GM23338 (cell line): ENCODE results near the gene SSMEM1. TPM values are rescaled to one million over a fixed set of nuclear protein-coding genes. Genes with fewer than 3 reads are reported as not detected.
A peak's percentile ranks its signal among the peaks of the same experiment; 100 is the strongest.

Experiments
- ATAC-seq: fragments of 200-7000 bp; cut with Tn5 transposase; 3 replicates; pipeline ENCODE4 v1.9.1; 2020
- DNase-seq: peaks from one replicate; pipeline ENCODE4 v3.0.0-alpha.2; 2015; ENCODE audit warnings: low spot score
- H2AFZ ChIP-seq: fragments of 200-600 bp; sonication (generic); 2 replicates; pipeline ENCODE4 v1.8.0; 2016; ENCODE audit warnings: antibody characterized with exemption, mild to moderate bottlenecking, moderate library complexity
- H3F3A ChIP-seq: fragments of 200-600 bp; sonication (generic); replicated peaks from 2 replicates; pipeline ENCODE4 v1.8.0; 2017; ENCODE audit warnings: antibody characterized with exemption, mixed run types, low read depth
- H3K27ac ChIP-seq: fragments of 200-600 bp; sonication (generic); 2 replicates; pipeline ENCODE4 v1.6.1; 2016; ENCODE audit warnings: low read depth
- H3K27me3 ChIP-seq: fragments of 200-600 bp; sonication (generic); 2 replicates; pipeline ENCODE4 v1.8.0; 2016; ENCODE audit warnings: mild to moderate bottlenecking, mixed run types, moderate library complexity; ENCODE audit not compliant: insufficient read depth
- H3K36me3 ChIP-seq: fragments of 200-600 bp; sonication (generic); 2 replicates; pipeline ENCODE4 v1.8.0; 2016; ENCODE audit warnings: mild to moderate bottlenecking; ENCODE audit not compliant: insufficient read depth
- H3K4me1 ChIP-seq: fragments of 200-600 bp; sonication (generic); 2 replicates; pipeline ENCODE4 v1.8.0; 2016; ENCODE audit warnings: mild to moderate bottlenecking, moderate library complexity; ENCODE audit not compliant: insufficient read depth
- H3K4me2 ChIP-seq: fragments of 200-600 bp; sonication (generic); 2 replicates; pipeline ENCODE4 v1.7.1; 2017; ENCODE audit warnings: mixed run types
- H3K4me3 ChIP-seq: fragments of 200-600 bp; sonication (generic); 2 replicates; pipeline ENCODE4 v1.6.1; 2016; ENCODE audit warnings: mixed run types
- H3K79me2 ChIP-seq: fragments of 200-600 bp; sonication (generic); replicated peaks from 2 replicates; pipeline ENCODE4 v1.8.0; 2017; ENCODE audit warnings: mild to moderate bottlenecking; ENCODE audit not compliant: insufficient read depth
- H3K9me2 ChIP-seq: fragments of 200-600 bp; sonication (generic); 2 replicates; pipeline ENCODE4 v1.8.0; 2017; ENCODE audit not compliant: insufficient read depth
- H4K20me1 ChIP-seq: fragments of 200-600 bp; sonication (generic); replicated peaks from 2 replicates; pipeline ENCODE4 v1.8.0; 2017; ENCODE audit warnings: mild to moderate bottlenecking; ENCODE audit not compliant: insufficient read depth
- H3K27ac Mint-ChIP-seq: 2 replicates; pipeline ENCODE4 v1.8.0; 2020; ENCODE audit warnings: inconsistent platforms, mild to moderate bottlenecking, moderate library complexity, mixed read lengths
- H3K27me3 Mint-ChIP-seq: 3 replicates; pipeline ENCODE4 v1.8.0; 2022; ENCODE audit warnings: low read depth, mild to moderate bottlenecking, moderate library complexity, mixed read lengths, inconsistent platforms; ENCODE audit not compliant: insufficient read depth, poor library complexity
- H3K36me3 Mint-ChIP-seq: 3 replicates; pipeline ENCODE4 v1.8.0; 2021; ENCODE audit warnings: low read depth, mild to moderate bottlenecking, inconsistent platforms, moderate library complexity, mixed read lengths
- H3K4me1 Mint-ChIP-seq: 3 replicates; pipeline ENCODE4 v1.8.0; 2020; ENCODE audit warnings: mild to moderate bottlenecking, inconsistent platforms, mixed read lengths
- H3K4me3 Mint-ChIP-seq: 3 replicates; pipeline ENCODE4 v1.8.0; 2021; ENCODE audit warnings: moderate library complexity, mild to moderate bottlenecking, inconsistent platforms, mixed read lengths
- H3K9me3 Mint-ChIP-seq: 3 replicates; pipeline ENCODE4 v1.8.0; 2020; ENCODE audit warnings: moderate library complexity, mild to moderate bottlenecking, inconsistent platforms, mixed read lengths
- CTCF ChIP-seq, 2 experiments: fragments of 200-600 bp in 1 of 2; sonication (generic) in 1 of 2; conservative IDR thresholded peaks; 2 replicates each; pipeline versions ENCODE4 v1.5.1 to v1.6.1; 2016 to 2017; ENCODE audit warnings: antibody characterized with exemption in 2 of 2, low read depth in 2 of 2, mild to moderate bottlenecking in 2 of 2, moderate library complexity in 1 of 2
- EZH2 ChIP-seq: fragments of 200-600 bp; sonication (generic); IDR thresholded peaks from one replicate; pipeline ENCODE4 v1.8.0; 2017; ENCODE audit warnings: antibody characterized with exemption, mild to moderate bottlenecking, low read depth; ENCODE audit not compliant: unreplicated experiment
- EZH2phosphoT487 ChIP-seq: fragments of 200-600 bp; sonication (generic); IDR thresholded peaks from one replicate; pipeline ENCODE4 v1.8.1; 2018; ENCODE audit warnings: antibody characterized with exemption; ENCODE audit not compliant: unreplicated experiment
- JUNB ChIP-seq: IDR thresholded peaks from one replicate; pipeline ENCODE4 v1.6.1; 2016; ENCODE audit warnings: antibody characterized with exemption; ENCODE audit not compliant: unreplicated experiment
- NANOG ChIP-seq: IDR thresholded peaks from 2 replicates; pipeline ENCODE4 v1.6.1; 2016; ENCODE audit warnings: antibody characterized with exemption, borderline replicate concordance
- POLR2AphosphoS5 ChIP-seq: IDR thresholded peaks from 2 replicates; pipeline ENCODE4 v1.6.1; 2016; ENCODE audit warnings: antibody characterized with exemption, low read depth
- REST ChIP-seq: IDR thresholded peaks from one replicate; pipeline ENCODE4 v1.6.1; 2018; ENCODE audit warnings: antibody characterized with exemption; ENCODE audit not compliant: unreplicated experiment
- STAT1 ChIP-seq: IDR thresholded peaks from one replicate; pipeline ENCODE4 v1.6.1; 2016; ENCODE audit warnings: antibody characterized with exemption; ENCODE audit not compliant: unreplicated experiment
- ZNF114 ChIP-seq: fragments of 250-450 bp; sonication (Bioruptor Pico); IDR thresholded peaks from 2 replicates; pipeline ENCODE4 v1.5.0; 2020; ENCODE audit warnings: mild to moderate bottlenecking, moderate library complexity
- ZNF331 ChIP-seq: fragments of 250-450 bp; sonication (Bioruptor Pico); IDR thresholded peaks from 2 replicates; pipeline ENCODE4 v1.5.0; 2020; ENCODE audit warnings: low read depth, mild to moderate bottlenecking, moderate library complexity
- ZNF462 ChIP-seq: fragments of 250-450 bp; sonication (Bioruptor Pico); IDR thresholded peaks from 2 replicates; pipeline ENCODE4 v1.5.0; 2020; ENCODE audit warnings: mild to moderate bottlenecking, moderate library complexity
- polyA plus RNA-seq: library from polyadenylated mRNA; unstranded; fragments of >200 nt; fragmentation: Nextera tagmentation; extraction: Ambion mirVana; gene quantifications from 2 replicates; pipeline ENCODE4 v1.2.1, GENCODE V29; 2016
- total RNA-seq: library from RNA; depleted of rRNA; stranded (reverse); fragments of >200 nt; shearing (Covaris generic); gene quantifications from 2 replicates; pipeline ENCODE4 v1.2.3, GENCODE V29; 2014
- TF ChIP-seq, protein P1 (sequence below): IDR thresholded peaks from 2 replicates; pipeline ENCODE4 v1.6.1; 2016; ENCODE audit warnings: antibody characterized with exemption

The SSMEM1 gene
- total and polyA plus RNA-seq, 2 experiments from 2014 or later, result not detected

- Mint-ChIP-seq H3K36me3 (no peaks in the 10 kb centered on the region; the same call in 2 of the 3 replicates), H3K27me3 (peaks cover 5% of the 10 kb centered on the region), H3K27ac (no peak overlapping the region), H3K4me1 (peaks cover 3% of the 10 kb centered on the region), H3K9me3 (peaks cover 4% of the 10 kb centered on the region), H3K4me3 (no peak overlapping the region)
- no peaks in the 10 kb centered on the region for H3K79me2 ChIP-seq
- H3K27ac ChIP-seq, result no peak overlapping the region
- no peaks in the 10 kb centered on the region for H3K27me3 ChIP-seq
- DNase-seq (no peak), ATAC-seq (no peak)
- H3K4me2 ChIP-seq, result no peak overlapping the region
- H3K36me3 ChIP-seq, result no peaks in the 10 kb centered on the region
- TF ChIP-seq STAT1 (no peak), CTCF (conservative IDR thresholded peaks at IDR 0.05; ENCODE audit: low read depth in 2 of 2) (no peak), ZNF462 (CRISPR knock-in tag) (no peak), EZH2 (no peak), ZNF114 (CRISPR knock-in tag) (no peak), JUNB (no peak), EZH2phosphoT487 (no peak), NANOG (no peak), ZNF331 (no peak), REST (no peak), POLR2AphosphoS5 (no peak)
- TF ChIP-seq, protein P1, sequence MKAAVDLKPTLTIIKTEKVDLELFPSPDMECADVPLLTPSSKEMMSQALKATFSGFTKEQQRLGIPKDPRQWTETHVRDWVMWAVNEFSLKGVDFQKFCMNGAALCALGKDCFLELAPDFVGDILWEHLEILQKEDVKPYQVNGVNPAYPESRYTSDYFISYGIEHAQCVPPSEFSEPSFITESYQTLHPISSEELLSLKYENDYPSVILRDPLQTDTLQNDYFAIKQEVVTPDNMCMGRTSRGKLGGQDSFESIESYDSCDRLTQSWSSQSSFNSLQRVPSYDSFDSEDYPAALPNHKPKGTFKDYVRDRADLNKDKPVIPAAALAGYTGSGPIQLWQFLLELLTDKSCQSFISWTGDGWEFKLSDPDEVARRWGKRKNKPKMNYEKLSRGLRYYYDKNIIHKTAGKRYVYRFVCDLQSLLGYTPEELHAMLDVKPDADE, result no peak
- H2AFZ ChIP-seq, result peak overlapping the region; percentile 90
- no peaks in the 10 kb centered on the region for H4K20me1 ChIP-seq
- no peak overlapping the region for H3K4me3 ChIP-seq
- H3K4me1 ChIP-seq, result peaks cover 11% of the 10 kb centered on the region
- no peaks in the 10 kb centered on the region for H3F3A ChIP-seq
- H3K9me2 ChIP-seq, result peaks cover 5% of the 10 kb centered on the region; the same call in 1 of the 2 replicates
Observed at GRCh38 chr7:130226333-130226732, 18.7 kb downstream of the SSMEM1 start.
